ENCODE measurements around the gene MON1A.

- TF ChIP-seq POLR2A (IDR thresholded peaks at IDR 0.05; ENCODE audit: low read length) (no peak), GATA1 (IDR thresholded peaks at IDR 0.05; ENCODE audit: low read depth, low read length) (no peak)
Measured at GRCh38 chr3:49911124-49911420, 18.5 kb downstream of the MON1A start.
